ENCODE measurements around the gene TK2.
"Not testable (repeated sequence)": the region's sequence is repeated elsewhere in the genome, so short reads cannot be mapped to it uniquely, and the experiment has no call there.

DNA sequence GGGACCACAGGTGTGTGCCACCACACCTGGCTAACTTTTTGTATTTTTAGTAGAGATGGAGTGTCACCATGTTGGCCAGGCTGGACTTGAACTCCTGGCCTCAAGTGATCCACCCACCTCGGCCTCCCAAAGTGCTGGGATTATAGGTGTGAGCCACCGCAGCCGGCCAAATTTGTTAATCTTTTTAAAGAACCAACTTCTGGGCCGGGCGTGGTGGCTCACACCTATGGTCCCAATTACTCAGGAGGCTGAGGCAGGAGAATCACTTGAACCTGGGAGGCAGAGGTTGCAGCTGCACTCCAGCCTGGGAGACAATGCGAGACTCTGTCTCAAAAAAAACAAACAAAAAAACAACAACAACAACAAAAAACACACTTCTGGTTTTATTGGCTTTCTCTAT, 84.0 kb downstream of the TK2 start:
- TF ChIP-seq, protein P1, sequence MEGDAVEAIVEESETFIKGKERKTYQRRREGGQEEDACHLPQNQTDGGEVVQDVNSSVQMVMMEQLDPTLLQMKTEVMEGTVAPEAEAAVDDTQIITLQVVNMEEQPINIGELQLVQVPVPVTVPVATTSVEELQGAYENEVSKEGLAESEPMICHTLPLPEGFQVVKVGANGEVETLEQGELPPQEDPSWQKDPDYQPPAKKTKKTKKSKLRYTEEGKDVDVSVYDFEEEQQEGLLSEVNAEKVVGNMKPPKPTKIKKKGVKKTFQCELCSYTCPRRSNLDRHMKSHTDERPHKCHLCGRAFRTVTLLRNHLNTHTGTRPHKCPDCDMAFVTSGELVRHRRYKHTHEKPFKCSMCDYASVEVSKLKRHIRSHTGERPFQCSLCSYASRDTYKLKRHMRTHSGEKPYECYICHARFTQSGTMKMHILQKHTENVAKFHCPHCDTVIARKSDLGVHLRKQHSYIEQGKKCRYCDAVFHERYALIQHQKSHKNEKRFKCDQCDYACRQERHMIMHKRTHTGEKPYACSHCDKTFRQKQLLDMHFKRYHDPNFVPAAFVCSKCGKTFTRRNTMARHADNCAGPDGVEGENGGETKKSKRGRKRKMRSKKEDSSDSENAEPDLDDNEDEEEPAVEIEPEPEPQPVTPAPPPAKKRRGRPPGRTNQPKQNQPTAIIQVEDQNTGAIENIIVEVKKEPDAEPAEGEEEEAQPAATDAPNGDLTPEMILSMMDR (IDR thresholded peaks at IDR 0.05 in 8 of 11, conservative IDR thresholded peaks at IDR 0.05 in 3 of 11): not testable (repeated sequence)
- not testable (repeated sequence) for TF ChIP-seq POLR2A (IDR thresholded peaks at IDR 0.05)
